ENCODE data around the gene FAM13B.

FAM13B gene

DNA sequence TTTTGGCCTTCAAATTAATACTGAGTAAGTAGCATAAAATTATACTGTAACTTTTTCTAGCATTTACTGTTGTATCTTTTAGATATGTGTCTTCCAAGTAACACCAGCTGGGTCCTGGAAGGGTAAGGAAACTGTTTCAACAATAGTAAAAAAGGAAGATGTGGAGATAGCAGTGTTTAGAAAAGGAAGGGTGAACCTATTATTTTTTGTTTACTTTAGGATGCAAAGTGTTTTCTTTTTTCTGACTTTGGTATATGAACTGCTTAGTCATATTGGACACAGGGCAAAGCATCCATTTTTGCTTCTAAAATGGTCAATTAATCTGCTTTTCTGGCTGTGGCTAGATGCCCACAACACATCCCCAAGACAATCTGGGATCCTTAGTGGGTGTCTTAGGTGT is 138.3 kb downstream of the FAM13B start:
- DNase-seq (ENCODE audit: low spot score), result no peak

DNA sequence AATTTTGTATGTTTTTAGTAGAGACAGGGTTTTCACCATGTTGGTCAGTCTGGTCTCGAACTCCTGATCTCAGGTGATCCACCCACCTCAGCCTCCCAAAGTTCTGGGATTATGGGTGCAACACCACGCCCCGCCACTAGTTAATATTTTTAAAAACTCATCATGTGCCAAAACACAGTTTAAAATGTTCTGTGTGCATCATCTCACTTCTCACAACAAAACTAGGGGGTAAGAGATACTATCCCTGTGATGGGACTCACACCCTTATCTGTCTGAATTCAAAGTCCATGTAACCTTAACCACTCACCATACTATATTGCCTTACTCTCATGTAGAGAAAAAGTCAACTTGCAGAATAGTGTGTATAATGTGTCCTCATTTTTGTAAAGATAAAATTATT is 141.0 kb downstream of the FAM13B start:
- peak; percentile 2 for DNase-seq (ENCODE audit: low spot score)

DNA sequence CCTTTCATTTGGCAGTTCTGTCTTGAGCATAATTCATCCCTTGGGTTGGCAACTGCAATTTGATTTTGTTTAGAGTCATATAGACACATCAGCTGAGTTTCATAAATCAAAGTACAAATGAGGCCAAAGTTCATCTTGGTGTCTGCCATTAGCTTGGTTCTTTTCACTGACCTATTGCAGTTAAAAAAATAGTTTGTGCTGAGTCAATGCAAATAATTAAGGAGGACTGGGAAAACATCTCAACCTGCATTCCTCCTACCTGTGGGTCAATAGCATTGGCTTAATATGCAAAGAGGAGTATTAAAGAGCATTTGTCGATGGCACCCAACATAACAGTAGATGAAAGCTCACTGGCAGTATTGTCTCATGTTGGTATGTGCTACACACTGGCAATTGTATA is 142.0 kb downstream of the FAM13B start:
- DNase-seq (ENCODE audit: low spot score), result no peak

DNA sequence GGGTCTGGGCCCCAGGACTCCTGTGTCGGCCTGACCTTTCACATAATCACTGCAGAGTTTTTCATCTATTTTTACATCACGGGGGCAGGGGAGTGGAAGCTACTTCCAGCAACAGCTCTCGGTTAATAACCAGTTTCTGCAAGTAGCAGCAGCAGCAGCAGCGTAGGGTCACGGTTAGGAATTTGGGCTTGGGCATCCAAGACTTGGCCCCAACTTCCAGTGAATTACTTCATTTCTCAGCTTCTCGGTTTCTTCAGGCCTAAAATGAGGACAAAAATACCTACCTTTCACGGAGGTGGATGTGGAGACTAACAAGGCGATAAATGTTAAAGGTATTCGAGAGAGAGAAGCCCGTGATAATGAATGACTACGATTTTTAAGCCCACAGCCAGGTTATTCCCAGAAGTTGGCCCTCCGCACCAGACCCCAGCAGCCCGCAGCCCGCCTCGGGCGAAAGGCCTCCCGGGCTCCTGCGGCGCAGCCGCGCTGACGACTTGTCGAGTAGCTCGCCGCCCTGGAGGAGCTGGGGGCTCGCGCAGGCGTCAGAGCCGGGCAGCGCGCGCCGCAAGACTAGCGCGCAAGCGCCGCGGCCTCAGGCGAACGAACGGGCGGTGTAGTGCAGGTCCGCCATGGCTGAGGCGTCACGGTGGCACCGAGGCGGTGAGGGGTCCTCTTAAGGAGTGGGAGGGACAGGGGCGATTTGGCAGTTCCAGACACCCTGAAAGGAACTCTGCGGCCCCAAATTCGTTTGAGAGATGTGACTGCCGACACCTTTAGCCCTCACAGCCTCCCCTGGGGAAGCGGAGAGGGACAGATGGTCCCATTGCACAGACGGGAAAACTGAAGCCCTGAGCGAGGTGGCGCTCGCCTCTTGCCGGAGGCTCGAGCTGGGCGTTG is 143.8 kb downstream of the FAM13B start, which contains the start of gene PKD2L2:
TSS of gene PKD2L2 (plus strand) at position 595 of the 897 bp plus-strand sequence. CDS start at position 630, 35 bp downstream.
- DNase-seq (ENCODE audit: low spot score), result peak; percentile 88

DNA sequence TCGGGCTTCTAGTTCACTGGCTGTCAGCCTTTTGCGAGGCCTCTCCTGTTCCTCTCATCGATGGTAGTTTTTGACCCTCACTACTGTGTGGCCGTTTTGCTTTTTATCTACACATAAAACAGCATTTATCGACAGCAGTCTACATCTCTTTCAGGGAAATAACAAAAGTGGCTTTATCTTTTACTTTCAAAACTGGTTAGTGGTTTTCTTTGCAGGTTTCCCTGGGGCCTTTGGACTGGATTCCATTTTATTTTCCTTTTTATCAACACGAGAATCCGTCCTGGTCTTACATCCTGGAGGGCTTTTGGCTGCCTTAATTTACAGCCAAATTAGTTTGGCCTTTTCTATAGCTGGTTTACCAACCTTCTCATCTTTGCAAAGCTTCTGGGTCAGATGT is 144.4 kb downstream of the FAM13B start:
- DNase-seq (ENCODE audit: low spot score), result no peak

All from activated CD4-positive, alpha-beta T cell treated with anti-CD3 and anti-CD28 coated beads, Interleukin-2, Interleukin-4, amounts not matched to agents 100 ng/mL and 50 ng/mL, durations not matched to agents 16 hours and 8 hours (primary cell).